Fibroblast of pulmonary artery (primary cell): ENCODE results near the gene BAIAP2L1.
A peak's percentile ranks its signal among the peaks of the same experiment; 100 is the strongest.

Experiments used
- DNase-seq: peaks from one replicate; pipeline ENCODE4 v3.0.0-alpha.2; 2010; ENCODE audit warnings: low read depth
- H3K4me3 ChIP-seq: replicated peaks from 2 replicates; pipeline ENCODE4 v1.5.1; 2011; ENCODE audit warnings: low read depth, mild to moderate bottlenecking, control low read depth, low read length, moderate library complexity
- CTCF ChIP-seq: IDR thresholded peaks from 2 replicates; pipeline ENCODE4 v1.5.1; 2011; ENCODE audit warnings: mild to moderate bottlenecking, control low read depth, low read length, inconsistent platforms; ENCODE audit errors: missing control alignments

The BAIAP2L1 gene

GRCh38 chr7:98281757-98282606 is 118.9 kb downstream of the BAIAP2L1 start:
- TF ChIP-seq CTCF: no peak
- peak overlapping the region; percentile 95 for H3K4me3 ChIP-seq
- DNase-seq: no peak

GRCh38 chr7:98280791-98281756 is 119.8 kb downstream of the BAIAP2L1 start, which contains the start of gene BRI3:
BRI3 (plus strand) TSS chr7:98281686; CDS start chr7:98281796, 110 bp downstream.
- no peak for TF ChIP-seq CTCF
- H3K4me3 ChIP-seq: peak within 1 kb of the TSS; percentile 95
- DNase-seq: peak; percentile 85

DNA sequence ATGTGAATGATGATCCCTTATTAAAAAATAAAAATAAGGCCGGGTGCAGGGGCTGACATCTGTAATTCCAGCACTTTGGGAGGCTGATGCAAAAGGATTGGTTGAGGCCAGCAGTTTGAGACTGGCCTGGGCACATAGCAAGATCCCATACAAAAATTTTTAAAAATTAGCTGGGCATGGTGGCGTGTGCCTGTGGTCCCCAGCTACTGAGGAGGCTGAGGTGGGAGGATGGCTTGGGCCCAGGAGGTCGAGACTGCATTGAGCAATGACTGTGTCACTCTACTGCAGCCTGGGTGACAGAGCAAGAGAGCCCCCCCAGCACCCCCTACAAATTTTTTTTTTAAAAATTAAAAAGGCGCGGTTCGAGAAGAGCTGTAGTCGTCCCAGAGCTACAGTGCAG is 120.6 kb downstream of the BAIAP2L1 start:
- DNase-seq: no peak
- no peak for TF ChIP-seq CTCF
- no peak overlapping the region for H3K4me3 ChIP-seq

DNA sequence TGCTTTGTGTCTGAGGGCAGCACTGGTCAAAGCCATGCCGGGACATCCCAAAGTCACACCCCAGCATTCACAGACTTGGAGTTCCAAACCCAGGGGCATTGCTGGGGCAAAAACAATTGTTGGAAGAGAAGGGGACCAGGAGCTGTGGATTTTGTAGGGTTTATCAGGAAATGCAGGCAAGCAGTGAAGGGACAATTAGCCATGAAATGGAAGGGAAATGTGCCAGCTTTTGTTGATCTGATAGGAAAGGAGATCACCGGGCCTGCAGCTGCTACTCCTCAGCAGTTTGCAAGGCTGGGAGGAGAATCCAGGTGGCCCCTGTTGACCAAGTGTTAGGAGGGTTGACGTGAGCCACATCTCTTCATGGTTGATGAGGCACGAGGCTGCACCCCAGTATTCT is 122.0 kb downstream of the BAIAP2L1 start:
- DNase-seq: no peak
- TF ChIP-seq CTCF: no peak
- no peak overlapping the region for H3K4me3 ChIP-seq

- DNase-seq: no peak
- no peak overlapping the region for H3K4me3 ChIP-seq
- no peak for TF ChIP-seq CTCF
Observed at GRCh38 chr7:98278408-98278807, 122.5 kb downstream of the BAIAP2L1 start.

DNA sequence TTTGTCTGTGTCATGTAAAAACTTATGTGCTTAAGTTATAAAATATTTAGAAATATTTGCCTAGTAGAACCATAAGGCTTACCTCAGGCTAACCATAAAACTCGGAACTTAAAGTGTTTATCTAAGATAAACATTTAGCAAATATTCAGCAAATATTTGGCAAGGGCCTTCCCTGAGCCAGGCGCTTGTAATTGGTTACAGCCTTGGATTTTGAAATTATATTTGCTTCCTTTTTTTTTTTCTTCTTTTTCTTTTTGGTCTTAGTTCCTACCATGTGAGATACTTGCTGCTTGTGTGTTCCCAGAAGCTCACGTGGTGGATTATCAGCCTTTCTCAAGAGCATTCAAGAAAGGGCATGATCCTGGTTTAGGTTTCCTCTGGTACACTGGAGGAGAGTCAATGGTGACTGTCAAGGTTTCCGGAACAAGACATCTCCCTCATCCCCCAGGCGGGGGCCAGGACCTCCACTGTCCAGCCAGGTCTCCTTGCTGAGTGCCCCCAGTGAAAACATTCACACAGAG is 124.6 kb downstream of the BAIAP2L1 start:
- peak; percentile 70 for DNase-seq
- no peak for TF ChIP-seq CTCF
- no peak overlapping the region for H3K4me3 ChIP-seq
